Fibroblast of villous mesenchyme (primary cell): ENCODE data around the gene DCT. TPM values are rescaled to one million over a fixed set of nuclear protein-coding genes. Genes with fewer than 3 reads are reported as not detected.
"Not testable (repeated sequence)": the region's sequence is repeated elsewhere in the genome, so short reads cannot be mapped to it uniquely, and the experiment has no call there.

Experiments
- DNase-seq: peaks from one replicate; pipeline ENCODE4 v3.0.0-alpha.2; 2010; ENCODE audit warnings: low read depth
- H3K4me3 ChIP-seq: 2 replicates; pipeline ENCODE4 v1.5.1; 2011; ENCODE audit warnings: low read depth, mild to moderate bottlenecking, low read length
- total RNA-seq: library from RNA; depleted of rRNA; stranded (reverse); fragments of >200 nt; gene quantifications from 2 replicates; pipeline ENCODE4 v1.2.3, GENCODE V29; 2012
- TF ChIP-seq, protein P1 (sequence below): IDR thresholded peaks from 2 replicates; pipeline ENCODE4 v1.5.1; 2012; ENCODE audit warnings: low read depth, mild to moderate bottlenecking, low read length; ENCODE audit not compliant: insufficient read depth

The DCT gene
- total RNA-seq, 1 donor, result not detected

DNA sequence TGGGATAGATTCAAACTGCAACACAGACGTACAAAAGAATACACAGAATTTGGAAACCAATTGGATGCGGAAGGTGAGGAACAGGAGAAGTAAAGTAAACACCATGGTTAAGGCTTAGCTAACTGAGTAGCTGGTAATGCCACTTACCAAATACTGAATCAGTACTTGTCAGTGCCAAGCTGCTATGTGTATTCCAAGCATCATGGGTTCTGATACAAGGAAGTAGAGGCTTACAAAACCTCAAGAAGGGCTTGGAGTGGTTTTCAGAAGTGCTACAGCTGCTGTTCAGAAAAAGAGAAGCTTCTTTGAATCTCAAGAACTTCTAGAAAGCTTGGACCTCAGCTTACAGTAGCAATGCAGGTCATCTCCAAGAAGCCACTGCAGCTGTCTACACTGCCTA lies 35.9 kb upstream of the DCT start:
- no peak overlapping the region for H3K4me3 ChIP-seq
- DNase-seq, result no peak
- TF ChIP-seq, protein P1, sequence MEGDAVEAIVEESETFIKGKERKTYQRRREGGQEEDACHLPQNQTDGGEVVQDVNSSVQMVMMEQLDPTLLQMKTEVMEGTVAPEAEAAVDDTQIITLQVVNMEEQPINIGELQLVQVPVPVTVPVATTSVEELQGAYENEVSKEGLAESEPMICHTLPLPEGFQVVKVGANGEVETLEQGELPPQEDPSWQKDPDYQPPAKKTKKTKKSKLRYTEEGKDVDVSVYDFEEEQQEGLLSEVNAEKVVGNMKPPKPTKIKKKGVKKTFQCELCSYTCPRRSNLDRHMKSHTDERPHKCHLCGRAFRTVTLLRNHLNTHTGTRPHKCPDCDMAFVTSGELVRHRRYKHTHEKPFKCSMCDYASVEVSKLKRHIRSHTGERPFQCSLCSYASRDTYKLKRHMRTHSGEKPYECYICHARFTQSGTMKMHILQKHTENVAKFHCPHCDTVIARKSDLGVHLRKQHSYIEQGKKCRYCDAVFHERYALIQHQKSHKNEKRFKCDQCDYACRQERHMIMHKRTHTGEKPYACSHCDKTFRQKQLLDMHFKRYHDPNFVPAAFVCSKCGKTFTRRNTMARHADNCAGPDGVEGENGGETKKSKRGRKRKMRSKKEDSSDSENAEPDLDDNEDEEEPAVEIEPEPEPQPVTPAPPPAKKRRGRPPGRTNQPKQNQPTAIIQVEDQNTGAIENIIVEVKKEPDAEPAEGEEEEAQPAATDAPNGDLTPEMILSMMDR, result no peak

- no peak overlapping the region for H3K4me3 ChIP-seq
- TF ChIP-seq, protein P1, result no peak
- DNase-seq, result no peak
Measured at GRCh38 chr13:94513026-94513425, 33.5 kb upstream of the DCT start.

GRCh38 chr13:94505730-94506129 lies 26.2 kb upstream of the DCT start:
- TF ChIP-seq, protein P1, result no peak
- DNase-seq, result no peak
- no peak overlapping the region for H3K4me3 ChIP-seq

- TF ChIP-seq, protein P1, result no peak
- no peak for DNase-seq
- H3K4me3 ChIP-seq, result no peak overlapping the region
Measured at GRCh38 chr13:94503851-94504250, 24.4 kb upstream of the DCT start.

GRCh38 chr13:94498831-94499230 lies 19.3 kb upstream of the DCT start:
- H3K4me3 ChIP-seq, DNase-seq: not testable (repeated sequence)

- TF ChIP-seq, protein P1, result no peak
- no peak for DNase-seq
- no peak overlapping the region for H3K4me3 ChIP-seq
Measured at GRCh38 chr13:94495806-94496205, 16.3 kb upstream of the DCT start.

GRCh38 chr13:94494026-94494425 lies 14.5 kb upstream of the DCT start:
- TF ChIP-seq, protein P1, result no peak
- H3K4me3 ChIP-seq, result no peak overlapping the region
- no peak for DNase-seq
